Gastrocnemius medialis (tissue), 4 donors: Measurements from ENCODE around the gene AP1B1.

ENCODE experiments used
- CTCF ChIP-seq, 5 experiments: fragments of 450-650 bp in 3 of 5; fragments of 200-600 bp in 2 of 5; sonication (generic) in 2 of 5; IDR thresholded peaks in 4 of 5; conservative IDR thresholded peaks in 1 of 5; 1 replicate in 4 of 5; 2 replicates in 1 of 5; pipeline ENCODE4 v1.5.1; 2016 to 2019; ENCODE audit warnings: antibody characterized with exemption in 5 of 5, mild to moderate bottlenecking in 3 of 5, moderate library complexity in 3 of 5
- POLR2A ChIP-seq, 2 donors: fragments of 450-650 bp; IDR thresholded peaks; one replicate each; pipeline ENCODE4 v1.6.1; 2017; ENCODE audit warnings: antibody characterized with exemption in 2 of 2, mild to moderate bottlenecking in 2 of 2, moderate library complexity in 2 of 2

GRCh38 chr22:29351891-29352290, 36.5 kb downstream of the AP1B1 start:
- TF ChIP-seq CTCF (IDR thresholded peaks at IDR 0.05 in 4 of 5, conservative IDR thresholded peaks at IDR 0.05 in 1 of 5) (no peak), POLR2A (IDR thresholded peaks at IDR 0.05) (no peak)
